SK-N-MC (cell line): Measurements from ENCODE around the gene PATZ1.
"Not testable (repeated sequence)": the region's sequence is repeated elsewhere in the genome, so short reads cannot be mapped to it uniquely, and the experiment has no call there.

ENCODE experiments used
- DNase-seq: peaks from one replicate; pipeline ENCODE4 v3.0.0-alpha.2; 2011; ENCODE audit warnings: low read depth, low spot score
- H3K27ac ChIP-seq: fragments of 200-600 bp; sonication (generic); 2 replicates; pipeline ENCODE4 v1.5.1; 2016; ENCODE audit warnings: mixed run types
- H3K36me3 ChIP-seq: fragments of 200-600 bp; sonication (generic); 2 replicates; pipeline ENCODE4 v1.6.1; 2017; ENCODE audit warnings: antibody characterized with exemption, low read length, mixed read lengths; ENCODE audit not compliant: insufficient read depth
- H3K4me3 ChIP-seq: fragments of 200-600 bp; sonication (generic); 2 replicates; pipeline ENCODE4 v1.5.1; 2016
- H3K9ac ChIP-seq: fragments of 200-600 bp; sonication (generic); 2 replicates; pipeline ENCODE4 v1.8.0; 2017; ENCODE audit warnings: mixed run types, mixed read lengths; ENCODE audit not compliant: insufficient read length
- H3K9me3 ChIP-seq: fragments of 200-600 bp; sonication (generic); 2 replicates; pipeline ENCODE4 v1.6.1; 2017; ENCODE audit warnings: low read depth, mild to moderate bottlenecking, antibody characterized with exemption, low read length, moderate library complexity, mixed read lengths
- EZH2 ChIP-seq: fragments of 200-600 bp; sonication (generic); IDR thresholded peaks from one replicate; pipeline ENCODE4 v1.6.1; 2017; ENCODE audit warnings: antibody characterized with exemption
- FOXP2 ChIP-seq: optimal IDR thresholded peaks from 2 replicates; pipeline ENCODE3; 2011; ENCODE audit warnings: mild to moderate bottlenecking, moderate library complexity; ENCODE audit not compliant: insufficient read depth; ENCODE audit errors: extremely low read length, control extremely low read depth
- POLR2AphosphoS5 ChIP-seq: IDR thresholded peaks from 2 replicates; pipeline ENCODE4 v1.6.1; 2012; ENCODE audit warnings: mild to moderate bottlenecking, low read depth, low read length, borderline replicate concordance

The PATZ1 gene

GRCh38 chr22:31360029-31360428 lies 13.9 kb upstream of the PATZ1 start:
- no peak for DNase-seq
- H3K36me3 ChIP-seq = no peaks in the 10 kb centered on the region
- H3K27ac ChIP-seq = peak overlapping the region; percentile 48; the same call in 1 of the 2 replicates
- H3K9me3 ChIP-seq = no peaks in the 10 kb centered on the region
- no peak overlapping the region for H3K9ac ChIP-seq
- no peak overlapping the region for H3K4me3 ChIP-seq
- TF ChIP-seq POLR2AphosphoS5 (no peak), FOXP2 (no peak), EZH2 (no peak)

- Histone ChIP-seq H3K9me3 (no peaks in the 10 kb centered on the region), H3K27ac (no peak overlapping the region), H3K36me3 (no peaks in the 10 kb centered on the region), H3K9ac (no peak overlapping the region), H3K4me3 (no peak overlapping the region)
- TF ChIP-seq POLR2AphosphoS5 (no peak), FOXP2 (no peak), EZH2 (no peak)
- no peak for DNase-seq
Measured at GRCh38 chr22:31354515-31354914, 8.4 kb upstream of the PATZ1 start.

GRCh38 chr22:31350410-31350863 lies 4.3 kb upstream of the PATZ1 start:
- no peak overlapping the region for H3K9ac ChIP-seq
- TF ChIP-seq POLR2AphosphoS5 (no peak), FOXP2 (no peak), EZH2 (no peak)
- no peak for DNase-seq
- no peaks in the 10 kb centered on the region for H3K36me3 ChIP-seq
- H3K27ac ChIP-seq = no peak overlapping the region
- no peaks in the 10 kb centered on the region for H3K9me3 ChIP-seq
- H3K4me3 ChIP-seq = no peak overlapping the region

- Histone ChIP-seq H3K9me3 (no peaks in the 10 kb centered on the region), H3K27ac (no peak overlapping the region), H3K9ac (no peak overlapping the region), H3K4me3 (no peak overlapping the region), H3K36me3 (peaks cover 1% of the 10 kb centered on the region; the same call in 1 of the 2 replicates)
- TF ChIP-seq EZH2 = no peak
- no peak for TF ChIP-seq FOXP2
- no peak for TF ChIP-seq POLR2AphosphoS5
- DNase-seq = no peak
Measured at GRCh38 chr22:31349960-31350359, 3.8 kb upstream of the PATZ1 start.

GRCh38 chr22:31348766-31349165 lies 2.6 kb upstream of the PATZ1 start:
- Histone ChIP-seq H3K4me3 (no peak overlapping the region), H3K27ac (no peak overlapping the region), H3K36me3 (peaks cover 9% of the 10 kb centered on the region; the same call in 1 of the 2 replicates), H3K9me3 (no peaks in the 10 kb centered on the region), H3K9ac (no peak overlapping the region)
- no peak for DNase-seq
- TF ChIP-seq FOXP2 (no peak), EZH2 (no peak), POLR2AphosphoS5 (no peak)

- DNase-seq, H3K9me3 ChIP-seq: not testable (repeated sequence)
- peak overlapping the region; percentile 81 for H3K4me3 ChIP-seq
- H3K36me3 ChIP-seq = peaks cover 12% of the 10 kb centered on the region; the same call in 1 of the 2 replicates
- peak overlapping the region; percentile 94; the same call in 1 of the 2 replicates for H3K27ac ChIP-seq
- peak overlapping the region; percentile 89 for H3K9ac ChIP-seq
Measured at GRCh38 chr22:31348009-31348337, 1.8 kb upstream of the PATZ1 start.

- H3K36me3 ChIP-seq = peaks cover 18% of the 10 kb centered on the region; the same call in 1 of the 2 replicates
- peak overlapping the region; percentile 89 for H3K9ac ChIP-seq
- DNase-seq = no peak
- TF ChIP-seq FOXP2 = no peak
- peak; percentile 47 for TF ChIP-seq POLR2AphosphoS5
- TF ChIP-seq EZH2 = no peak
- no peaks in the 10 kb centered on the region for H3K9me3 ChIP-seq
- H3K4me3 ChIP-seq = peak overlapping the region; percentile 81
- H3K27ac ChIP-seq = peak overlapping the region; percentile 94
Measured at GRCh38 chr22:31347251-31348008, 1.3 kb upstream of the PATZ1 start.

- Histone ChIP-seq H3K36me3 (peaks cover 24% of the 10 kb centered on the region; the same call in 1 of the 2 replicates), H3K9me3 (no peaks in the 10 kb centered on the region), H3K4me3 (peak overlapping the region; percentile 81), H3K27ac (peak overlapping the region; percentile 94), H3K9ac (peak overlapping the region; percentile 89)
- TF ChIP-seq POLR2AphosphoS5 (peak; percentile 72), EZH2 (no peak), FOXP2 (no peak)
- no peak for DNase-seq
Measured at GRCh38 chr22:31346733-31347250, 646 bp upstream of the PATZ1 start.
